ENCODE results near the gene OR11A1. TPM values are rescaled to one million over a fixed set of nuclear protein-coding genes. Genes with fewer than 3 reads are reported as not detected.

The OR11A1 gene
- total RNA-seq, 1 experiment from 2014 or later: not detected

DNA sequence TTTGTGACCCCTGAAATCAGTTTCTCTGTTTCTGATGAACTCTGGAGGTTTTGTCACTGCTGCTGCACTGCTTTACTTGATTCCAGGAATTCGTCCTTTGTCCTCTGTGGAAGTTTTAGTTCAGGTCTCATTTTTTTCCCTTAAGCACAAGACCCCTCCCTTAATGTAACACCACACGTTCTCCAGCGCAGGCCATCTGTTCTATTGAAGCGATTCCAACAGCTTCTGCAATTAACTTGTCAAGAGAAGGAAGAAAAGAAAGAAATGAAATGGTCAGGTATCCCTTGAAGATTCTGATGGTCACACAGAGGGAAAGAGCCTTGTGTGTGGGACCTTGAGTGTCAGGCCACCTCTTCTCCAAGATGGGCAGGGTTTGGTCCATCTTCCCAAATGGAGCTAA is 38.7 kb upstream of the OR11A1 start:
- Mint-ChIP-seq H3K4me1 (peaks cover 0 to 8% of the 10 kb centered on the region in 2 experiments; a peak in 3 of 4 replicates), H3K36me3 (ENCODE audit: insufficient read depth in 1 of 3, low read depth in 3 of 3) (no peaks in the 10 kb centered on the region), H3K27ac (no peak overlapping the region), H3K27me3 (ENCODE audit: low read depth) (peaks cover 3% of the 10 kb centered on the region; the same call in 1 of the 2 replicates), H3K4me3 (no peak overlapping the region), H3K9me3 (no peaks in the 10 kb centered on the region)
- H3K4ac ChIP-seq (ENCODE audit: low read depth, low read length): no peak overlapping the region
- no peak overlapping the region for H3K4me2 ChIP-seq (ENCODE audit: insufficient read depth, insufficient read length, low read length)
- no peaks in the 10 kb centered on the region for H3K9me3 ChIP-seq (ENCODE audit: control insufficient read depth, low read depth, low read length)
- no peak overlapping the region for H3K56ac ChIP-seq (ENCODE audit: insufficient read length, low read depth, low read length)
- no peak overlapping the region for H4K5ac ChIP-seq (ENCODE audit: insufficient read length, low read depth, low read length)
- DNase-seq: no peak
- no peaks in the 10 kb centered on the region for H3K27me3 ChIP-seq (ENCODE audit: insufficient read depth, low read length)
- H3T11ph ChIP-seq (ENCODE audit: low read length): no peak overlapping the region
- TF ChIP-seq, protein P1, sequence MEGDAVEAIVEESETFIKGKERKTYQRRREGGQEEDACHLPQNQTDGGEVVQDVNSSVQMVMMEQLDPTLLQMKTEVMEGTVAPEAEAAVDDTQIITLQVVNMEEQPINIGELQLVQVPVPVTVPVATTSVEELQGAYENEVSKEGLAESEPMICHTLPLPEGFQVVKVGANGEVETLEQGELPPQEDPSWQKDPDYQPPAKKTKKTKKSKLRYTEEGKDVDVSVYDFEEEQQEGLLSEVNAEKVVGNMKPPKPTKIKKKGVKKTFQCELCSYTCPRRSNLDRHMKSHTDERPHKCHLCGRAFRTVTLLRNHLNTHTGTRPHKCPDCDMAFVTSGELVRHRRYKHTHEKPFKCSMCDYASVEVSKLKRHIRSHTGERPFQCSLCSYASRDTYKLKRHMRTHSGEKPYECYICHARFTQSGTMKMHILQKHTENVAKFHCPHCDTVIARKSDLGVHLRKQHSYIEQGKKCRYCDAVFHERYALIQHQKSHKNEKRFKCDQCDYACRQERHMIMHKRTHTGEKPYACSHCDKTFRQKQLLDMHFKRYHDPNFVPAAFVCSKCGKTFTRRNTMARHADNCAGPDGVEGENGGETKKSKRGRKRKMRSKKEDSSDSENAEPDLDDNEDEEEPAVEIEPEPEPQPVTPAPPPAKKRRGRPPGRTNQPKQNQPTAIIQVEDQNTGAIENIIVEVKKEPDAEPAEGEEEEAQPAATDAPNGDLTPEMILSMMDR (conservative IDR thresholded peaks at IDR 0.05): no peak
- H2BK120ac ChIP-seq (ENCODE audit: low read depth, low read length, poor library complexity, severe bottlenecking): no peak overlapping the region
- no peak overlapping the region for H2BK15ac ChIP-seq (ENCODE audit: low read depth, low read length)
- H3K23ac ChIP-seq (ENCODE audit: insufficient read length, low read depth, low read length): no peak overlapping the region
- no peak overlapping the region for H2BK12ac ChIP-seq (ENCODE audit: insufficient read length, low read depth, low read length)
- no peak overlapping the region for H3K14ac ChIP-seq (ENCODE audit: insufficient read depth, low read length)
- H4K8ac ChIP-seq (replicated peaks; ENCODE audit: insufficient read length, low read depth, low read length): no peak overlapping the region
- no peaks in the 10 kb centered on the region for H3K23me2 ChIP-seq (ENCODE audit: insufficient read length, low read depth, low read length, poor library complexity, severe bottlenecking)
- no CpG with 5 or more reads among the region's 4 CpGs for WGBS (ENCODE audit: extremely low coverage, insufficient read length, low lambda C conversion rate)
- no peak overlapping the region for H2BK5ac ChIP-seq (ENCODE audit: insufficient read length, low read length)
- no peak overlapping the region for H3K9ac ChIP-seq (ENCODE audit: extremely low read depth, insufficient read length, low read length)
- H2AK5ac ChIP-seq (ENCODE audit: insufficient read length, low read length): no peak overlapping the region
- H3K18ac ChIP-seq (ENCODE audit: insufficient read length, low read depth, low read length): no peak overlapping the region
- H3K79me2 ChIP-seq (ENCODE audit: insufficient read depth, low read length): no peaks in the 10 kb centered on the region
- no peak overlapping the region for H2BK20ac ChIP-seq (ENCODE audit: low read depth, low read length, poor library complexity, severe bottlenecking)
- H4K20me1 ChIP-seq (ENCODE audit: control insufficient read depth, insufficient read depth, insufficient read length): no peaks in the 10 kb centered on the region
- no peak overlapping the region for H3K27ac ChIP-seq (ENCODE audit: insufficient read length, low read depth, low read length)
- no peaks in the 10 kb centered on the region for H3K4me1 ChIP-seq (ENCODE audit: insufficient read depth, low read length)
- no peaks in the 10 kb centered on the region for H3K79me1 ChIP-seq (ENCODE audit: insufficient read depth, low read depth, low read length, poor library complexity, severe bottlenecking)
- no peak overlapping the region for H4K91ac ChIP-seq (ENCODE audit: insufficient read length, low read depth, low read length)
- H2AFZ ChIP-seq (ENCODE audit: low read length): no peak overlapping the region
